Measurements from ENCODE around the gene ANKRD18A.
"Not testable (repeated sequence)": the region's sequence is repeated elsewhere in the genome, so short reads cannot be mapped to it uniquely, and the experiment has no call there.

Gene ANKRD18A

GRCh38 chr9:38622288-38622674, 1.9 kb upstream of the ANKRD18A start:
- H3K36me3 ChIP-seq (ENCODE audit: control insufficient read depth in 1 of 2, insufficient read depth in 2 of 2, low read length in 2 of 2): no peaks in the 10 kb centered on the region
- peaks cover 0 to 28% of the 10 kb centered on the region in 2 donors for H3K4me1 ChIP-seq (ENCODE audit: control insufficient read depth in 1 of 2, insufficient read depth in 2 of 2, low read length in 2 of 2)
- peaks cover 4% of the 10 kb centered on the region for H3K27me3 ChIP-seq (ENCODE audit: low read depth, low read length)
- no peak overlapping the region for H3K27ac ChIP-seq (ENCODE audit: low read length)
- H3K4me3 ChIP-seq (ENCODE audit: low read depth in 1 of 2, low read length in 2 of 2): peak overlapping the region; percentile 11 to 71
- H3K9me3 ChIP-seq (ENCODE audit: control insufficient read depth in 1 of 2, low read length in 2 of 2): peaks cover 8% of the 10 kb centered on the region in 2 donors

GRCh38 chr9:38621434-38622287, 1.3 kb upstream of the ANKRD18A start:
- no peaks in the 10 kb centered on the region for H3K36me3 ChIP-seq (ENCODE audit: control insufficient read depth in 1 of 2, insufficient read depth in 2 of 2, low read length in 2 of 2)
- H3K27ac ChIP-seq (ENCODE audit: low read length): no peak overlapping the region
- peaks cover 4% of the 10 kb centered on the region for H3K27me3 ChIP-seq (ENCODE audit: low read depth, low read length)
- H3K4me3 ChIP-seq (ENCODE audit: low read depth in 1 of 2, low read length in 2 of 2): peak overlapping the region; percentile 11 to 71
- peaks cover 0 to 28% of the 10 kb centered on the region in 2 donors for H3K4me1 ChIP-seq (ENCODE audit: control insufficient read depth in 1 of 2, insufficient read depth in 2 of 2, low read length in 2 of 2)
- peaks cover 8% of the 10 kb centered on the region in 2 donors for H3K9me3 ChIP-seq (ENCODE audit: control insufficient read depth in 1 of 2, low read length in 2 of 2)

GRCh38 chr9:38619556-38620447, 594 bp downstream of the ANKRD18A start:
- peaks cover 4% of the 10 kb centered on the region for H3K27me3 ChIP-seq (ENCODE audit: low read depth, low read length)
- H3K9me3 ChIP-seq (ENCODE audit: control insufficient read depth in 1 of 2, low read length in 2 of 2): peaks cover 3 to 8% of the 10 kb centered on the region in 2 donors
- peak overlapping the region; percentile 50 to 71 for H3K4me3 ChIP-seq (ENCODE audit: low read depth in 1 of 2, low read length in 2 of 2)
- peaks cover 0 to 28% of the 10 kb centered on the region in 2 donors for H3K4me1 ChIP-seq (ENCODE audit: control insufficient read depth in 1 of 2, insufficient read depth in 2 of 2, low read length in 2 of 2)
- no peaks in the 10 kb centered on the region for H3K36me3 ChIP-seq (ENCODE audit: control insufficient read depth in 1 of 2, insufficient read depth in 2 of 2, low read length in 2 of 2)
- H3K27ac ChIP-seq (ENCODE audit: low read length): no peak overlapping the region

- H3K27ac ChIP-seq (ENCODE audit: low read length); H3K4me1 ChIP-seq (ENCODE audit: control insufficient read depth in 1 of 2, insufficient read depth in 2 of 2, low read length in 2 of 2); H3K27me3 ChIP-seq (ENCODE audit: low read depth, low read length); H3K4me3 ChIP-seq (ENCODE audit: low read depth in 1 of 2, low read length in 2 of 2); H3K36me3 ChIP-seq (ENCODE audit: control insufficient read depth in 1 of 2, insufficient read depth in 2 of 2, low read length in 2 of 2); H3K9me3 ChIP-seq (ENCODE audit: control insufficient read depth in 1 of 2, low read length in 2 of 2): not testable (repeated sequence)
These were observed 22.2 kb downstream of the ANKRD18A start for GRCh38 chr9:38598029-38598745.

- not testable (repeated sequence) for H3K27ac ChIP-seq (ENCODE audit: low read length); H3K4me1 ChIP-seq (ENCODE audit: control insufficient read depth in 1 of 2, insufficient read depth in 2 of 2, low read length in 2 of 2); H3K4me3 ChIP-seq (ENCODE audit: low read depth in 1 of 2, low read length in 2 of 2); H3K36me3 ChIP-seq (ENCODE audit: control insufficient read depth in 1 of 2, insufficient read depth in 2 of 2, low read length in 2 of 2); H3K27me3 ChIP-seq (ENCODE audit: low read depth, low read length); H3K9me3 ChIP-seq (ENCODE audit: control insufficient read depth in 1 of 2, low read length in 2 of 2)
These were observed 25.3 kb downstream of the ANKRD18A start for GRCh38 chr9:38595117-38595516.

GRCh38 chr9:38591346-38592063, 28.9 kb downstream of the ANKRD18A start:
- H3K27me3 ChIP-seq (ENCODE audit: low read depth, low read length); H3K9me3 ChIP-seq (ENCODE audit: control insufficient read depth in 1 of 2, low read length in 2 of 2); H3K4me1 ChIP-seq (ENCODE audit: control insufficient read depth in 1 of 2, insufficient read depth in 2 of 2, low read length in 2 of 2); H3K36me3 ChIP-seq (ENCODE audit: control insufficient read depth in 1 of 2, insufficient read depth in 2 of 2, low read length in 2 of 2); H3K27ac ChIP-seq (ENCODE audit: low read length); H3K4me3 ChIP-seq (ENCODE audit: low read depth in 1 of 2, low read length in 2 of 2): not testable (repeated sequence)

GRCh38 chr9:38583765-38584164, 36.6 kb downstream of the ANKRD18A start:
- H3K36me3 ChIP-seq (ENCODE audit: control insufficient read depth in 1 of 2, insufficient read depth in 2 of 2, low read length in 2 of 2); H3K27me3 ChIP-seq (ENCODE audit: low read depth, low read length); H3K27ac ChIP-seq (ENCODE audit: low read length); H3K4me3 ChIP-seq (ENCODE audit: low read depth in 1 of 2, low read length in 2 of 2); H3K9me3 ChIP-seq (ENCODE audit: control insufficient read depth in 1 of 2, low read length in 2 of 2); H3K4me1 ChIP-seq (ENCODE audit: control insufficient read depth in 1 of 2, insufficient read depth in 2 of 2, low read length in 2 of 2): not testable (repeated sequence)

- not testable (repeated sequence) for H3K4me3 ChIP-seq (ENCODE audit: low read depth in 1 of 2, low read length in 2 of 2); H3K27ac ChIP-seq (ENCODE audit: low read length); H3K27me3 ChIP-seq (ENCODE audit: low read depth, low read length); H3K4me1 ChIP-seq (ENCODE audit: control insufficient read depth in 1 of 2, insufficient read depth in 2 of 2, low read length in 2 of 2); H3K36me3 ChIP-seq (ENCODE audit: control insufficient read depth in 1 of 2, insufficient read depth in 2 of 2, low read length in 2 of 2); H3K9me3 ChIP-seq (ENCODE audit: control insufficient read depth in 1 of 2, low read length in 2 of 2)
These were observed 40.3 kb downstream of the ANKRD18A start for GRCh38 chr9:38580112-38580511.

GRCh38 chr9:38576181-38576580, 44.2 kb downstream of the ANKRD18A start:
- not testable (repeated sequence) for H3K27me3 ChIP-seq (ENCODE audit: low read depth, low read length); H3K36me3 ChIP-seq (ENCODE audit: control insufficient read depth in 1 of 2, insufficient read depth in 2 of 2, low read length in 2 of 2); H3K9me3 ChIP-seq (ENCODE audit: control insufficient read depth in 1 of 2, low read length in 2 of 2); H3K4me1 ChIP-seq (ENCODE audit: control insufficient read depth in 1 of 2, insufficient read depth in 2 of 2, low read length in 2 of 2); H3K27ac ChIP-seq (ENCODE audit: low read length); H3K4me3 ChIP-seq (ENCODE audit: low read depth in 1 of 2, low read length in 2 of 2)

GRCh38 chr9:38566048-38566447, 54.3 kb downstream of the ANKRD18A start:
- not testable (repeated sequence) for H3K27ac ChIP-seq (ENCODE audit: low read length); H3K9me3 ChIP-seq (ENCODE audit: control insufficient read depth in 1 of 2, low read length in 2 of 2); H3K4me3 ChIP-seq (ENCODE audit: low read depth in 1 of 2, low read length in 2 of 2); H3K4me1 ChIP-seq (ENCODE audit: control insufficient read depth in 1 of 2, insufficient read depth in 2 of 2, low read length in 2 of 2); H3K36me3 ChIP-seq (ENCODE audit: control insufficient read depth in 1 of 2, insufficient read depth in 2 of 2, low read length in 2 of 2); H3K27me3 ChIP-seq (ENCODE audit: low read depth, low read length)

- H3K4me3 ChIP-seq (ENCODE audit: low read depth in 1 of 2, low read length in 2 of 2); H3K4me1 ChIP-seq (ENCODE audit: control insufficient read depth in 1 of 2, insufficient read depth in 2 of 2, low read length in 2 of 2); H3K27me3 ChIP-seq (ENCODE audit: low read depth, low read length); H3K27ac ChIP-seq (ENCODE audit: low read length); H3K36me3 ChIP-seq (ENCODE audit: control insufficient read depth in 1 of 2, insufficient read depth in 2 of 2, low read length in 2 of 2); H3K9me3 ChIP-seq (ENCODE audit: control insufficient read depth in 1 of 2, low read length in 2 of 2): not testable (repeated sequence)
These were observed 55.2 kb downstream of the ANKRD18A start for GRCh38 chr9:38565178-38565577.

Measured in muscle layer of duodenum (tissue), 2 donors.